ENCODE measurements around the gene CAPN3. TPM values are rescaled to one million over a fixed set of nuclear protein-coding genes. Genes with fewer than 3 reads are reported as not detected.

Gene CAPN3
- total RNA-seq, 4 donors from 2014 or later: 20.3 to 42.9 (median 35.9) TPM

- DNase-seq (ENCODE audit: low spot score in 2 of 2): no peak
- intact Hi-C loops (cut with DNase I; ENCODE audit: low total_unique reads): no loop called here
- WGBS, 2 donors: 56% methylated on average over 2 of the region's 2 CpGs
- no peak overlapping the region for H3K4me3 ChIP-seq (ENCODE audit: low read depth, poor library complexity, severe bottlenecking)
- no peak for TF ChIP-seq POLR2A (IDR thresholded peaks at IDR 0.05)
- TF ChIP-seq CTCF (IDR thresholded peaks at IDR 0.05): no peak
Measured at GRCh38 chr15:42338500-42338899, 20.8 kb upstream of the CAPN3 start.

- DNase-seq (ENCODE audit: low spot score in 2 of 2): no peak
- no peak overlapping the region for H3K4me3 ChIP-seq (ENCODE audit: low read depth, poor library complexity, severe bottlenecking)
- WGBS, 2 donors: 94 to 96% methylated on average over 6 of the region's 6 CpGs
- intact Hi-C loops (cut with DNase I; ENCODE audit: low total_unique reads): no loop called here
- TF ChIP-seq CTCF (IDR thresholded peaks at IDR 0.05) (no peak), POLR2A (IDR thresholded peaks at IDR 0.05) (no peak)
Measured at GRCh38 chr15:42343596-42344232, 15.6 kb upstream of the CAPN3 start.

GRCh38 chr15:42344763-42345162, 14.5 kb upstream of the CAPN3 start:
- H3K4me3 ChIP-seq (ENCODE audit: low read depth, poor library complexity, severe bottlenecking): no peak overlapping the region
- no peak for TF ChIP-seq POLR2A (IDR thresholded peaks at IDR 0.05)
- no peak for TF ChIP-seq CTCF (IDR thresholded peaks at IDR 0.05)
- WGBS, 2 donors: 57 to 66% methylated on average over 5 of the region's 5 CpGs
- no peak for DNase-seq (ENCODE audit: low spot score in 2 of 2)
- intact Hi-C loops (cut with DNase I; ENCODE audit: low total_unique reads): no loop called here

GRCh38 chr15:42345504-42345903, 13.8 kb upstream of the CAPN3 start:
- intact Hi-C loops (cut with DNase I; ENCODE audit: low total_unique reads): no loop called here
- 95 to 98% methylated on average over 3 of the region's 3 CpGs for WGBS, 2 donors
- TF ChIP-seq POLR2A (IDR thresholded peaks at IDR 0.05): no peak
- no peak for TF ChIP-seq CTCF (IDR thresholded peaks at IDR 0.05)
- H3K4me3 ChIP-seq (ENCODE audit: low read depth, poor library complexity, severe bottlenecking): no peak overlapping the region
- no peak for DNase-seq (ENCODE audit: low spot score in 2 of 2)

GRCh38 chr15:42348083-42348482, 11.2 kb upstream of the CAPN3 start:
- DNase-seq (ENCODE audit: low spot score in 2 of 2): no peak
- intact Hi-C loops (cut with DNase I; ENCODE audit: low total_unique reads): no loop called here
- WGBS, 2 donors: 86 to 90% methylated on average over 5 of the region's 5 CpGs
- TF ChIP-seq POLR2A (IDR thresholded peaks at IDR 0.05): no peak
- TF ChIP-seq CTCF (IDR thresholded peaks at IDR 0.05): no peak
- H3K4me3 ChIP-seq (ENCODE audit: low read depth, poor library complexity, severe bottlenecking): no peak overlapping the region

- H3K4me3 ChIP-seq (ENCODE audit: low read depth, poor library complexity, severe bottlenecking): no peak overlapping the region
- WGBS, 2 donors: 98% methylated on average over 2 of the region's 2 CpGs
- intact Hi-C loops (cut with DNase I; ENCODE audit: low total_unique reads): no loop called here
- no peak for DNase-seq (ENCODE audit: low spot score in 2 of 2)
- TF ChIP-seq CTCF (IDR thresholded peaks at IDR 0.05): no peak
- no peak for TF ChIP-seq POLR2A (IDR thresholded peaks at IDR 0.05)
Measured at GRCh38 chr15:42349186-42349585, 10.1 kb upstream of the CAPN3 start.
